ENCODE results near the gene OR1J1. TPM values are rescaled to one million over a fixed set of nuclear protein-coding genes. Genes with fewer than 3 reads are reported as not detected.

The OR1J1 gene
- total and polyA plus RNA-seq, 4 experiments from 2014 or later = not detected

DNA sequence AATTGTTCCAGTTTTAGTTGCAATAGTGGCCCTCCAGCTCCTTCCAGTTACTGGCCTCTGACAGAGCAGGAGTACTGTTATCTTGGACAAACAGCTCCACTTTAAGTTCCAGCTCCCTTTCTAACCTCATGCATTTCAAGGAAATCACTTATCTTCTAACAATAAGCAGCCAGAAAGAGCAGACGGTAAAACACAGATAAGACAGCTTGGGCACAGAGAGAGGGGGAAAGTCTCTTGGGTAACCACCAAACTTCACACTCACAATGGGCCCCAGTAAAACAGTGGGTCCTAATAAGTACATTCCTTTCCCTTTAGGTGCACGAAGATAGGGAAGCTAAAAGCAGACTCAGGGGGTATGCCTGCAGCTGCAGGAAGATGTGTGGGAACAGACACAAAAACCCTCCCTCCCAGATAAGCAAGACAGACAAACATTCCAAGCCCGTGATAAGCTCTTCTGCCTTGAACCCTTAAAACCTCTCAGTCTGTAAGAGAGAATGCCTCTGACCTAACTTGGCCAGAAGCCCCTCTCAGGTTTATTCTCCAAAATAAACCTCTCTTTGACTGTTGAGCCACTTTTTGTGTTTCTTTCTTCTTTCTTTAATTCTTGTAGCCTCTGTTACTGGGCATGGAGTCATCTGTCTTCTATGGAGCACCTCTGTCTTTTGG lies 30.8 kb downstream of the OR1J1 start:
- CTCF ChIA-PET (ENCODE audit: partially characterized antibody) = interaction anchor here (0.6 to 1.2 kb wide), 2 partner anchors 17 to 92 kb away, joined by 3 to 4 read pairs; no protein-coding TSS in a partner anchor
- POLR2A ChIA-PET (ENCODE audit: partially characterized antibody) = no interaction called here
- H3K4me3 ChIP-seq (ENCODE audit: low read length in 2 of 2) = no peak overlapping the region
- no peaks in the 10 kb centered on the region for H3K4me1 ChIP-seq (ENCODE audit: insufficient read depth, low read length)
- no peaks in the 10 kb centered on the region for H3K36me3 ChIP-seq (ENCODE audit: insufficient read depth, low read length)
- Mint-ChIP-seq H3K27me3 (peaks cover 21 to 28% of the 10 kb centered on the region in 2 donors), H3K36me3 (no peaks in the 10 kb centered on the region), H3K4me1 (no peaks in the 10 kb centered on the region), H3K9me3 (no peaks in the 10 kb centered on the region), H3K4me3 (no peak overlapping the region), H3K27ac (no peak overlapping the region)
- no peak for DNase-seq
- intact Hi-C loops (cut with micrococcal nuclease) = no loop called here
- no peak overlapping the region for H3K27ac ChIP-seq (ENCODE audit: low read depth, low read length)
- no peaks in the 10 kb centered on the region for H3K27me3 ChIP-seq (ENCODE audit: insufficient read depth, low read length)
- H3K9me3 ChIP-seq (ENCODE audit: control insufficient read depth in 1 of 2, low read length in 2 of 2) = no peaks in the 10 kb centered on the region

DNA sequence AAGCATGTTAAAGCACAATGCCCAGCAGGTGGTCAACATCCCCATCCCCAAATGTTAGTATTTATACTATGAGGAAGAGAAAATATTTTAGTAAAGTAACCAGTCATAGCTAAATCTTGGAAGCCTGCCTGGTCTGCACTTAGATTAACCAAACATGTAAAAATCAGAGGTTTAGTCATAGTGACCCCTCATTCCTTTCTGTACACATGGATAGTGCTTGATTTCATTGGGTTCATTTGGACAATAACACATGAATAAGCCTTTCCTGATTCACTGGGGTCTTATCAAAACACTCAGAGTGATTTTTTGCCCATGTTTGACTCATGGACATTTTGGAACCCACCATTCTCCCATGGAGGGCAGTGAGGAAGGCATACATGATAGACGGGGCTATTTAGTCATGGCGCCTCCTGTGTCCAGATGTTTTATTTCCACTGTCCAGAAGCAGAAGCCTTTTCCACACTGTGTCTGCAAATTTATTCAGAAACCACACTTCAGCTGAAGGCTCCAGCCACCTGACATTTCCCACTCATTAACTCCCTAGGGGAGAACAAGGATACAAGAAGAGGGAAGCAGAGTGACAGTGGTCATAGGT lies 32.5 kb downstream of the OR1J1 start:
- intact Hi-C loops (cut with micrococcal nuclease) = no loop called here
- Mint-ChIP-seq H3K27ac (no peak overlapping the region), H3K4me3 (no peak overlapping the region), H3K4me1 (no peaks in the 10 kb centered on the region), H3K9me3 (no peaks in the 10 kb centered on the region), H3K36me3 (no peaks in the 10 kb centered on the region), H3K27me3 (peaks cover 29 to 35% of the 10 kb centered on the region in 2 donors)
- Histone ChIP-seq H3K27ac (ENCODE audit: low read depth, low read length) (no peak overlapping the region), H3K27me3 (ENCODE audit: insufficient read depth, low read length) (no peaks in the 10 kb centered on the region), H3K36me3 (ENCODE audit: insufficient read depth, low read length) (no peaks in the 10 kb centered on the region), H3K4me1 (ENCODE audit: insufficient read depth, low read length) (no peaks in the 10 kb centered on the region), H3K4me3 (ENCODE audit: low read length in 2 of 2) (no peak overlapping the region), H3K9me3 (ENCODE audit: control insufficient read depth in 1 of 2, low read length in 2 of 2) (no peaks in the 10 kb centered on the region)
- ChIA-PET POLR2A (ENCODE audit: partially characterized antibody) (no interaction called here), CTCF (ENCODE audit: partially characterized antibody) (no interaction called here)
- DNase-seq = no peak

DNA sequence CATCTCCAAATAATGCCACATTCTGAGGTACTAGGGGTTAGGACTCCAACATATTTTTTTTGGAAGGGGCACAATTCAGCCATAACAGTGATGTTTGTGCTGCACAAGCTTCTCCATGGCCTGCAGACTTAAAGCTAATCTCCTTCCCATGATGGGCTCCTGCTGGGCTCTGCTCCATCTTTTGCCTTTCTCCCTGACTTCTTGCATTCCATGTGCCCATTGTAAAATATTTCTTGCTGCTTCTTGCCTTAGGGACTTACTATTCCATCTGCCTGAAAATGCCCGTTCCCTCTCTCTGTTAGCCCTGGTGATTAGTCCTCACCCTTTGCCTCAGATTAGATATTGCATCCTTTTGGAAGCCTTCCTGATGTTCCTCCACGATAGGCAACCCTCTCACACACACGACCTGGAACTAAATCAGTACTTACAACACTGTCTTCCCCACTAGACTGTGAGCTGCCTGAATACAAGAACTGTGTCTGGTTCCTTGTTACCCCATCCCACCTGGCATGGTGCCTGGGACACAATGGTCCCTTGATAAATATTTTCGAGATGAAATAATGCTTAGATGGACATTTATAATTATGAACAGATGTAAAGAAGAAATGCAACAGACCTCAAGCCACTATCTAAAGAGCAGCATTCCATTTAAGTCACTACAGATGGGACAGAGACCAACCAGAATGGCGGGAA lies 33.5 kb downstream of the OR1J1 start:
- no peak for DNase-seq
- H3K4me3 ChIP-seq (ENCODE audit: low read length in 2 of 2) = no peak overlapping the region
- H3K9me3 Mint-ChIP-seq = no peaks in the 10 kb centered on the region
- no peaks in the 10 kb centered on the region for H3K36me3 ChIP-seq (ENCODE audit: insufficient read depth, low read length)
- no peak overlapping the region for H3K27ac ChIP-seq (ENCODE audit: low read depth, low read length)
- H3K27me3 Mint-ChIP-seq = peaks cover 29 to 34% of the 10 kb centered on the region in 2 donors
- no peaks in the 10 kb centered on the region for H3K27me3 ChIP-seq (ENCODE audit: insufficient read depth, low read length)
- peak overlapping the region in 1 of 8 donors; percentile 7 for H3K4me3 Mint-ChIP-seq
- H3K4me1 Mint-ChIP-seq = no peaks in the 10 kb centered on the region
- no peaks in the 10 kb centered on the region for H3K9me3 ChIP-seq (ENCODE audit: control insufficient read depth in 1 of 2, low read length in 2 of 2)
- no peaks in the 10 kb centered on the region for H3K4me1 ChIP-seq (ENCODE audit: insufficient read depth, low read length)
- H3K27ac Mint-ChIP-seq = no peak overlapping the region
- ChIA-PET CTCF (ENCODE audit: partially characterized antibody) (no interaction called here), POLR2A (ENCODE audit: partially characterized antibody) (no interaction called here)
- no peaks in the 10 kb centered on the region for H3K36me3 Mint-ChIP-seq
- intact Hi-C loops (cut with micrococcal nuclease) = no loop called here

DNA sequence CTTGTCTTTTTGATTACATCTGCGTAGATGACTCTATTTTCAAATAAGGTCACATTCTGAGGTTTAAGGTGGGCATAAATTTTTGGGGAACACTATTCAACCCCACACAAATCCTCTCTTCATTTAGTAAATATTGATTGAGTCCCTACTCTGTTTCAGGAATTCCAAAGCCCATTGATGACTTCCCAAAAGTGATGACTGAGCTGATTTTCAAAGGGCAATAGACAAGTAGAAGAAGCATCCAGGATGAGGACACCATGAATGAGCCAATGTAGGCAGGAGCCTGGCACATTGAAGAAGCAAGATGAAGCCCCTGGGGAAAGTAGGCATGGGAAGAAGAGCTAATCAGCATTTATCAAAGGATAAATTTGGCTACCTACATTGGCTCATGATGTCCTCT lies 35.2 kb downstream of the OR1J1 start:
- Mint-ChIP-seq H3K27me3 (peaks cover 33 to 35% of the 10 kb centered on the region in 2 donors), H3K36me3 (no peaks in the 10 kb centered on the region), H3K27ac (no peak overlapping the region), H3K4me1 (no peaks in the 10 kb centered on the region), H3K4me3 (no peak overlapping the region), H3K9me3 (no peaks in the 10 kb centered on the region)
- Histone ChIP-seq H3K27ac (ENCODE audit: low read depth, low read length) (no peak overlapping the region), H3K9me3 (ENCODE audit: control insufficient read depth in 1 of 2, low read length in 2 of 2) (no peaks in the 10 kb centered on the region), H3K27me3 (ENCODE audit: insufficient read depth, low read length) (no peaks in the 10 kb centered on the region), H3K4me1 (ENCODE audit: insufficient read depth, low read length) (no peaks in the 10 kb centered on the region), H3K36me3 (ENCODE audit: insufficient read depth, low read length) (no peaks in the 10 kb centered on the region), H3K4me3 (ENCODE audit: low read length in 2 of 2) (no peak overlapping the region)
- no peak for DNase-seq
- CTCF ChIA-PET (ENCODE audit: partially characterized antibody) = no interaction called here
- intact Hi-C loops (cut with micrococcal nuclease) = no loop called here
- POLR2A ChIA-PET (ENCODE audit: partially characterized antibody) = no interaction called here

Other genes with a start within 250 kb of the OR1J1 start
- gene LHX6, start 249.0 kb downstream of the OR1J1 start, total RNA-seq = not detected
- not detected for gene LHX6, start 249.0 kb downstream of the OR1J1 start, polyA plus RNA-seq
- gene RBM18, start 213.1 kb downstream of the OR1J1 start, total RNA-seq = 10 to 100 TPM; 21.3 to 21.4 TPM
- gene RBM18, start 213.1 kb downstream of the OR1J1 start, polyA plus RNA-seq = 10 to 100 TPM; 15.4 to 23.8 TPM
- 10 to 100 TPM; 26.8 to 27.3 TPM for gene MRRF, start 213.0 kb downstream of the OR1J1 start, total RNA-seq
- gene MRRF, start 213.0 kb downstream of the OR1J1 start, polyA plus RNA-seq = 10 to 100 TPM; 15.6 to 18.1 TPM
- under 1 TPM; 0.28 to 0.49 TPM for gene PTGS1, start 106.9 kb downstream of the OR1J1 start, total RNA-seq
- gene PTGS1, start 106.9 kb downstream of the OR1J1 start, polyA plus RNA-seq = under 1 TPM in 1 of 2 donors, not detected in 1; 0.17 TPM
- gene OR1J2, start 32.9 kb upstream of the OR1J1 start, total RNA-seq = not detected
- gene OR1J2, start 32.9 kb upstream of the OR1J1 start, polyA plus RNA-seq = not detected
- gene OR1J4, start 41.2 kb upstream of the OR1J1 start, total RNA-seq = not detected
- not detected for gene OR1J4, start 41.2 kb upstream of the OR1J1 start, polyA plus RNA-seq
- not detected for gene OR1N1, start 49.4 kb upstream of the OR1J1 start, total RNA-seq
- gene OR1N1, start 49.4 kb upstream of the OR1J1 start, polyA plus RNA-seq = not detected
- not detected for gene OR1N2, start 75.2 kb upstream of the OR1J1 start, total RNA-seq
- gene OR1N2, start 75.2 kb upstream of the OR1J1 start, polyA plus RNA-seq = not detected
- not detected for gene OR1L8, start 105.5 kb upstream of the OR1J1 start, total RNA-seq
- gene OR1L8, start 105.5 kb upstream of the OR1J1 start, polyA plus RNA-seq = not detected
- not detected for gene OR1Q1, start 136.8 kb upstream of the OR1J1 start, total RNA-seq
- gene OR1Q1, start 136.8 kb upstream of the OR1J1 start, polyA plus RNA-seq = not detected
- not detected for gene OR1B1, start 179.7 kb upstream of the OR1J1 start, total RNA-seq
- not detected for gene OR1B1, start 179.7 kb upstream of the OR1J1 start, polyA plus RNA-seq
- gene OR1L1, start 183.8 kb upstream of the OR1J1 start, total RNA-seq = not detected
- gene OR1L1, start 183.8 kb upstream of the OR1J1 start, polyA plus RNA-seq = not detected
- gene OR1L3, start 197.2 kb upstream of the OR1J1 start, total RNA-seq = not detected
- not detected for gene OR1L3, start 197.2 kb upstream of the OR1J1 start, polyA plus RNA-seq
- not detected for gene OR1L4, start 246.1 kb upstream of the OR1J1 start, total RNA-seq
- not detected for gene OR1L4, start 246.1 kb upstream of the OR1J1 start, polyA plus RNA-seq